OCI-LY7 (cell line): ENCODE measurements around the gene LGSN.
A peak's percentile ranks its signal among the peaks of the same experiment; 100 is the strongest.

Experiments used
- CTCF ChIP-seq: fragments of 200-600 bp; sonication (generic); conservative IDR thresholded peaks from 2 replicates; pipeline ENCODE4 v1.5.1; 2014; ENCODE audit warnings: mild to moderate bottlenecking, antibody characterized with exemption, low read length, moderate library complexity, mixed read lengths
- EZH2phosphoT487 ChIP-seq: fragments of 200-600 bp; sonication (generic); IDR thresholded peaks from 2 replicates; pipeline ENCODE4 v1.6.1; 2018; ENCODE audit warnings: low read depth, borderline replicate concordance, mild to moderate bottlenecking, mixed run types, antibody characterized with exemption, low read length, moderate library complexity, mixed read lengths

GRCh38 chr6:63272397-63272796, 47.4 kb downstream of the LGSN start:
- TF ChIP-seq CTCF (peak; percentile 75), EZH2phosphoT487 (no peak)
